MCF 10A (cell line): ENCODE measurements around the gene PDIA2. TPM values are rescaled to one million over a fixed set of nuclear protein-coding genes. Genes with fewer than 3 reads are reported as not detected.

Source experiments
- BruUV-seq: library from RNA; stranded (reverse); fragments of 400-500 nt; replicated peaks from 2 replicates; lab custom pipeline; 2021; lab: Mats Ljungman, UMichigan
- CTCF ChIA-PET: fragments of 300-600 bp; sonication (Branson Sonifier 250); formaldehyde crosslinking; extraction: SDS; loops from one replicate; lab custom pipeline; 2021; ENCODE audit warnings: antibody characterized with exemption, inconsistent platforms; lab: Yijun Ruan, JAX
- POLR2A ChIA-PET: fragments of 300-600, 350-650 bp; sonication (Branson Sonifier 250); formaldehyde crosslinking; extraction: SDS; loops from one replicate; lab custom pipeline; 2020; ENCODE audit warnings: antibody characterized with exemption, inconsistent platforms; lab: Yijun Ruan, JAX
- DNase-seq: peaks from one replicate; pipeline ENCODE4 v3.0.0-alpha.2; 2018; ENCODE audit not compliant: unreplicated experiment
- H3K27ac Mint-ChIP-seq: one replicate; pipeline ENCODE4 v1.8.0; 2022; ENCODE audit warnings: mild to moderate bottlenecking, low read depth, mixed read lengths; ENCODE audit not compliant: unreplicated experiment
- H3K27me3 Mint-ChIP-seq: one replicate; pipeline ENCODE4 v1.8.0; 2022; ENCODE audit warnings: mixed read lengths; ENCODE audit not compliant: insufficient read depth, unreplicated experiment
- H3K36me3 Mint-ChIP-seq: one replicate; pipeline ENCODE4 v1.8.0; 2022; ENCODE audit warnings: mild to moderate bottlenecking, moderate library complexity, mixed read lengths; ENCODE audit not compliant: insufficient read depth, unreplicated experiment
- H3K4me1 Mint-ChIP-seq: one replicate; pipeline ENCODE4 v1.8.0; 2022; ENCODE audit warnings: mixed read lengths; ENCODE audit not compliant: insufficient read depth, unreplicated experiment
- H3K4me3 Mint-ChIP-seq: one replicate; pipeline ENCODE4 v1.8.0; 2022; ENCODE audit warnings: mild to moderate bottlenecking, moderate library complexity, mixed read lengths; ENCODE audit not compliant: unreplicated experiment
- H3K9me3 Mint-ChIP-seq: one replicate; pipeline ENCODE4 v1.8.0; 2022; ENCODE audit warnings: mixed read lengths; ENCODE audit not compliant: unreplicated experiment
- CTCF ChIP-seq: fragments of 200-600 bp; IDR thresholded peaks from one replicate; pipeline ENCODE4 v1.8.0; 2022; ENCODE audit warnings: antibody characterized with exemption, mild to moderate bottlenecking; ENCODE audit not compliant: unreplicated experiment
- intact Hi-C: fragments of 100-400 bp; cut with micrococcal nuclease; formaldehyde crosslinking; loops from 2 replicates; pipeline ENCODE4 v1.14.1; 2022
- total RNA-seq: library from RNA; stranded (reverse); gene quantifications from 2 replicates; pipeline ENCODE4 v1.2.3, GENCODE V29; 2022

PDIA2 gene
- total RNA-seq, 1 experiment from 2014 or later = not detected

- no peak overlapping the region for H3K27ac Mint-ChIP-seq
- CTCF ChIA-PET = interaction anchor here (0.5 to 0.6 kb wide), 2 partner anchors 12 to 466 kb away, joined by 3 to 4 read pairs; no protein-coding TSS in a partner anchor
- POLR2A ChIA-PET = interaction anchor here (3.4 kb wide), 1 partner anchor 12 kb away, joined by 10 read pairs; the partner anchor contains the start of gene FAM234A
- BruUV-seq = no TSS peak
- DNase-seq = no peak
- no peaks in the 10 kb centered on the region for H3K27me3 Mint-ChIP-seq
- H3K9me3 Mint-ChIP-seq = no peaks in the 10 kb centered on the region
- H3K4me1 Mint-ChIP-seq = peaks cover 6% of the 10 kb centered on the region
- no peak overlapping the region for H3K4me3 Mint-ChIP-seq
- peaks cover 14% of the 10 kb centered on the region for H3K36me3 Mint-ChIP-seq
- no peak for TF ChIP-seq CTCF
- intact Hi-C loops = no loop called here
These were observed 35.9 kb upstream of the PDIA2 start for GRCh38 chr16:247027-247426.

- peaks cover 20% of the 10 kb centered on the region for H3K36me3 Mint-ChIP-seq
- peaks cover 6% of the 10 kb centered on the region for H3K4me1 Mint-ChIP-seq
- ChIA-PET POLR2A (interaction anchor here (0.6 to 0.7 kb wide), 2 partner anchors 14 to 173 kb away, joined by 3 to 6 read pairs; no protein-coding TSS in a partner anchor), CTCF (no interaction called here)
- no peak overlapping the region for H3K27ac Mint-ChIP-seq
- H3K27me3 Mint-ChIP-seq = no peaks in the 10 kb centered on the region
- no peaks in the 10 kb centered on the region for H3K9me3 Mint-ChIP-seq
- intact Hi-C loops = no loop called here
- no TSS peak for BruUV-seq
- TF ChIP-seq CTCF = no peak
- H3K4me3 Mint-ChIP-seq = no peak overlapping the region
- DNase-seq = no peak
These were observed 33.5 kb upstream of the PDIA2 start for GRCh38 chr16:249431-249830.

- H3K4me3 Mint-ChIP-seq = no peak overlapping the region
- CTCF ChIA-PET = interaction anchor here (0.7 kb wide), 1 partner anchor 135 kb away, joined by 3 read pairs; no protein-coding TSS in a partner anchor
These were observed 30.3 kb upstream of the PDIA2 start for GRCh38 chr16:252366-253337.

More at GRCh38 chr16:252366-253337, 30.3 kb upstream of the PDIA2 start:
- no peaks in the 10 kb centered on the region for H3K27me3 Mint-ChIP-seq
- TF ChIP-seq CTCF = no peak
- peaks cover 6% of the 10 kb centered on the region for H3K4me1 Mint-ChIP-seq
- H3K36me3 Mint-ChIP-seq = peaks cover 53% of the 10 kb centered on the region
- POLR2A ChIA-PET = interaction anchor here (0.6 to 0.9 kb wide), 2 partner anchors 7 to 53 kb away, joined by 3 to 4 read pairs; no protein-coding TSS in a partner anchor
- DNase-seq = no peak
- intact Hi-C loops = no loop called here
- BruUV-seq = no TSS peak
- H3K9me3 Mint-ChIP-seq = no peaks in the 10 kb centered on the region
- H3K27ac Mint-ChIP-seq = no peak overlapping the region
